HepG2 (cell line): ENCODE measurements around the gene MBD2. TPM values are rescaled to one million over a fixed set of nuclear protein-coding genes. Genes with fewer than 3 reads are reported as not detected.

Source experiments
- ATAC-seq: fragments of 200-7000 bp; cut with Tn5 transposase; 3 replicates; pipeline ENCODE4 v1.9.1; 2020; ENCODE audit warnings: mild to moderate bottlenecking, moderate library complexity
- BruUV-seq: library from RNA; stranded (reverse); fragments of 400-500 nt; replicated peaks from 2 replicates; lab custom pipeline; 2021; lab: Mats Ljungman, UMichigan
- CTCF ChIA-PET: fragments of 300-600 bp; formaldehyde crosslinking; extraction: SDS; loops from one replicate; lab custom pipeline; 2021; ENCODE audit warnings: low total read pairs, inconsistent platforms, low intra/inter-chr PET ratio; lab: Yijun Ruan, JAX
- POLR2A ChIA-PET: fragments of 350-600 bp; sonication (Branson Sonifier 250); formaldehyde crosslinking; loops from one replicate; lab custom pipeline; 2020; ENCODE audit warnings: antibody characterized with exemption, inconsistent platforms; lab: Yijun Ruan, JAX
- DNase-seq: peaks from one replicate; pipeline ENCODE4 v3.0.0-alpha.2; 2015; ENCODE audit warnings: low spot score
- FAIRE-seq: peaks from 3 replicates; lab custom pipeline; 2011; peaks lifted over from hg19 to GRCh38; lab: Jason Lieb, UNC
- H2AFZ ChIP-seq: one replicate; pipeline ENCODE4 v1.6.1; 2011; ENCODE audit warnings: low read length, inconsistent platforms
- H3K27ac ChIP-seq: fragments of 300-600 bp; 3 replicates; pipeline ENCODE4 v1.8.0; 2011; ENCODE audit warnings: mixed run types, mild to moderate bottlenecking, mixed read lengths, low read length, inconsistent platforms; ENCODE audit not compliant: insufficient read depth; ENCODE audit errors: extremely low read length
- H3K27me3 ChIP-seq, 2 experiments: fragments of 200-600 bp in 1 of 2; 2 replicates in 1 of 2; 3 replicates in 1 of 2; pipeline versions ENCODE4 v1.6.0 to v1.8.0; 2011; ENCODE audit warnings: low read length in 2 of 2, mild to moderate bottlenecking in 2 of 2, moderate library complexity in 2 of 2, inconsistent platforms in 1 of 2; ENCODE audit not compliant: insufficient read depth in 2 of 2, control insufficient read depth in 1 of 2
- H3K36me3 ChIP-seq, 2 experiments: fragments of 200-600 bp in 1 of 2; replicated peaks in 1 of 2; 2 replicates in 1 of 2; 3 replicates in 1 of 2; pipeline versions ENCODE4 v1.5.1 to v1.8.0; 2011; ENCODE audit warnings: low read length in 2 of 2, inconsistent platforms in 1 of 2; ENCODE audit not compliant: insufficient read depth in 2 of 2, control insufficient read depth in 1 of 2
- H3K4me1 ChIP-seq: 2 replicates; pipeline ENCODE4 v1.5.1; 2012; ENCODE audit warnings: low read length, inconsistent platforms; ENCODE audit not compliant: insufficient read depth
- H3K4me2 ChIP-seq: 2 replicates; pipeline ENCODE4 v1.6.0; 2011; ENCODE audit warnings: low read depth, low read length, inconsistent platforms
- H3K4me3 ChIP-seq, 3 experiments: fragments of 200-600 bp in 1 of 3; sonication (generic), shearing (Covaris generic) in 1 of 3; replicated peaks in 1 of 3; 2 replicates each; pipeline ENCODE4 v1.5.1; 2011 to 2016; ENCODE audit warnings: low read length in 3 of 3, inconsistent platforms in 2 of 3, low read depth in 2 of 3, mild to moderate bottlenecking in 2 of 3, control low read depth in 1 of 3, mixed read lengths in 1 of 3; ENCODE audit not compliant: insufficient read depth in 1 of 3
- H3K79me2 ChIP-seq: one replicate; pipeline ENCODE4 v1.6.1; 2011; ENCODE audit warnings: low read length, inconsistent platforms; ENCODE audit not compliant: insufficient read depth
- H3K9ac ChIP-seq: 2 replicates; pipeline ENCODE4 v1.6.0; 2011; ENCODE audit warnings: mild to moderate bottlenecking, low read depth, low read length, inconsistent platforms; ENCODE audit not compliant: insufficient read depth
- H3K9me3 ChIP-seq: 2 replicates; pipeline ENCODE4 v1.5.1; 2012; ENCODE audit warnings: mild to moderate bottlenecking, low read length
- H4K20me1 ChIP-seq: 2 replicates; pipeline ENCODE4 v1.6.0; 2011; ENCODE audit warnings: inconsistent platforms, mild to moderate bottlenecking, low read length, moderate library complexity; ENCODE audit not compliant: insufficient read depth
- NR2C2 ChIP-seq: sonication (generic); formaldehyde crosslinking; IDR thresholded peaks from 2 replicates; pipeline ENCODE4 v1.4.0; 2020; ENCODE audit warnings: missing genetic modification reagents, mild to moderate bottlenecking, moderate library complexity, borderline replicate concordance
- RARG ChIP-seq: sonication (generic); formaldehyde crosslinking; IDR thresholded peaks from 2 replicates; pipeline ENCODE4 v1.4.0; 2020; ENCODE audit warnings: low read depth, mild to moderate bottlenecking, missing genetic modification reagents
- ZFP82 ChIP-seq: sonication (generic); formaldehyde crosslinking; IDR thresholded peaks from 2 replicates; pipeline ENCODE4 v1.5.1; 2020; ENCODE audit warnings: mild to moderate bottlenecking, missing genetic modification reagents, borderline replicate concordance
- ZNF33B ChIP-seq: sonication (generic); formaldehyde crosslinking; IDR thresholded peaks from 2 replicates; pipeline ENCODE4 v1.5.1; 2020; ENCODE audit warnings: mild to moderate bottlenecking, missing genetic modification reagents
- in situ Hi-C: cut with HindIII; loops from 2 replicates; pipeline ENCODE4 v1.10.0; 2017; ENCODE audit warnings: low pct_unique_long_range_greater_than_20kb; ENCODE audit not compliant: extremely low pct_ligation_motif_present
- intact Hi-C: fragments of 100-400 bp; cut with micrococcal nuclease; formaldehyde crosslinking; loops from one replicate; pipeline ENCODE4 v1.10.0; 2022; ENCODE audit not compliant: unreplicated experiment
- polyA plus RNA-seq, 8 experiments: library from polyadenylated mRNA; depleted of rRNA in 3 of 8; stranded (reverse) in 7 of 8; unstranded in 1 of 8; fragments of >200 nt; fragmentation: Illumina TruSeq in 4 of 8; extraction: Trizol in 4 of 8; gene quantifications; 2 replicates each; pipeline versions ENCODE4 v1.2.1 to v1.2.3, GENCODE V29; 2011 to 2016; ENCODE audit warnings: low read depth in 4 of 8, missing spikeins in 1 of 8, mixed read lengths in 1 of 8; ENCODE audit not compliant: insufficient read depth in 1 of 8
- total RNA-seq, 5 experiments: library from RNA; depleted of rRNA; stranded (reverse); fragments of >200 nt; fragmentation: Illumina TruSeq; extraction: Trizol; gene quantifications; 2 replicates each; pipeline ENCODE4 v1.2.3, GENCODE V29; 2016; ENCODE audit warnings: low read depth in 1 of 5

MBD2 gene
- total and polyA plus RNA-seq, 2 of the 13 experiments (the other 11 are each of a cell fraction or from before 2014, with no cell fraction given): 19.1 to 38.5 TPM

DNA sequence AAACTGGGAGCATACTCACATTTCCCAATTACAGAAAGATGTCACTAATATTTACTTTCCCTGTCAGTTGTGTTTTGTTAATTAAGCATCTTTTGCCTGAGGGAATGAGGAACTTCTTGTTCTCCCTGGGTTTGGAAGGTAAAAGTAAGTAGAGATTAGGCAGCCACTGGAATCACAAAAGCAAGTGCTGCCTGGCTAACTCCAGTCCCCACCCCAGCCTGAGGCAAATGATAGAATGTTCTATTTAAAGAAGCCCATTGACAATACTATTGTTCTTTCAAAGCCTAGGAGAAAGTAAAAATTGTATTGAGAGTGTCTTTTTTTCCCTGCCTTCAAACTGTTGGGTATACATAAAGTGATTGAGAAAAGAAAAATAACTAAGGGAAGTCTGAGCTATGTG is 93.8 kb downstream of the MBD2 start:
- no peak overlapping the region for H2AFZ ChIP-seq
- no peaks in the 10 kb centered on the region for H3K79me2 ChIP-seq
- no peak for ATAC-seq
- no peaks in the 10 kb centered on the region for H3K9me3 ChIP-seq
- H3K4me3 ChIP-seq: no peak overlapping the region
- no peaks in the 10 kb centered on the region for H3K36me3 ChIP-seq
- POLR2A ChIA-PET: no interaction called here
- H3K27ac ChIP-seq: no peak overlapping the region
- H3K27me3 ChIP-seq: no peaks in the 10 kb centered on the region
- no peaks in the 10 kb centered on the region for H3K4me1 ChIP-seq
- intact Hi-C loops (no loop called here), in situ Hi-C loops (no loop called here)
- no TSS peak for BruUV-seq
- H4K20me1 ChIP-seq: no peaks in the 10 kb centered on the region
- CTCF ChIA-PET: no interaction called here
- no peak overlapping the region for H3K4me2 ChIP-seq
- TF ChIP-seq ZNF33B (no peak), NR2C2 (no peak)
- FAIRE-seq: no peak
- no peak for DNase-seq
- H3K9ac ChIP-seq: no peak overlapping the region

DNA sequence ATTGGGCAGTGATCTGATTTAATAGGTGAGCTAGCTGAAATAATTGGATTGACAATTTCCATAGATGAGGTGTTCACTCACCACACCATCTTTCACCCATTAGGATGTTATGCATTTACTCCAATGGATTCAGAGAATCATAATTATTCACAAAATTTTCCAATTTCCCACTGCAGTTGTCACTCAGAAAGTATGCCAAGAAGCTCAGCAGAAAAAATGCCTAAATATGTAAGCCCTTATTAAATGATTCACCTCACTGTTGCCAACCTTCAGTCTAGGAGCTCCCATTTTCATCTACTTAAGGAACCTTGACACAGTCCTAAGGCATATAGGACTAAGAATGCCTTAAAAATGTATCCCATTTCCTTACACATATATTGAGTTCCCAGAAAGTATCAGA is 94.3 kb downstream of the MBD2 start:
- no TSS peak for BruUV-seq
- no peak overlapping the region for H3K4me3 ChIP-seq
- intact Hi-C loops: no loop called here
- ChIA-PET CTCF (no interaction called here), POLR2A (no interaction called here)
- no peak for TF ChIP-seq RARG (CRISPR knock-in tag)
- no peak for TF ChIP-seq ZFP82
- FAIRE-seq (no peak), ATAC-seq (no peak), DNase-seq (no peak)
- no peak overlapping the region for H3K27ac ChIP-seq
- H3K9me3 ChIP-seq: no peaks in the 10 kb centered on the region
- H3K27me3 ChIP-seq: no peaks in the 10 kb centered on the region
- H3K36me3 ChIP-seq: no peaks in the 10 kb centered on the region
- no peak overlapping the region for H3K4me2 ChIP-seq
- no peaks in the 10 kb centered on the region for H4K20me1 ChIP-seq
- no peak overlapping the region for H3K9ac ChIP-seq
- in situ Hi-C loops: no loop called here
- H3K79me2 ChIP-seq: no peaks in the 10 kb centered on the region
- H2AFZ ChIP-seq: no peak overlapping the region
- no peaks in the 10 kb centered on the region for H3K4me1 ChIP-seq
